Suppressor macrophage treated with lipopolysaccharide for 4 hours (primary cell): Measurements from ENCODE around the gene PIBF1.
"Not testable (repeated sequence)": the region's sequence is repeated elsewhere in the genome, so short reads cannot be mapped to it uniquely, and the experiment has no call there.

Experiments
- DNase-seq: peaks from one replicate; pipeline ENCODE4 v3.0.0-alpha.2; 2020

PIBF1 gene

GRCh38 chr13:73034901-73035300, 253.0 kb downstream of the PIBF1 start:
- no peak for DNase-seq

GRCh38 chr13:73035660-73036059, 253.7 kb downstream of the PIBF1 start:
- DNase-seq: no peak

GRCh38 chr13:73036566-73036965, 254.6 kb downstream of the PIBF1 start:
- DNase-seq: no peak

GRCh38 chr13:73038064-73038463, 256.1 kb downstream of the PIBF1 start:
- DNase-seq: no peak

- DNase-seq: no peak
Measured at GRCh38 chr13:73039201-73040108, 257.5 kb downstream of the PIBF1 start.

- DNase-seq: no peak
Measured at GRCh38 chr13:73040484-73040883, 258.6 kb downstream of the PIBF1 start.

- no peak for DNase-seq
Measured at GRCh38 chr13:73040968-73041596, 259.1 kb downstream of the PIBF1 start.

GRCh38 chr13:73045031-73045430, 263.1 kb downstream of the PIBF1 start:
- no peak for DNase-seq

- not testable (repeated sequence) for DNase-seq
Measured at GRCh38 chr13:73048615-73049014, 266.7 kb downstream of the PIBF1 start.

- DNase-seq: no peak
Measured at GRCh38 chr13:73054712-73055111, 272.8 kb downstream of the PIBF1 start.

GRCh38 chr13:73055813-73056564, 274.1 kb downstream of the PIBF1 start:
- no peak for DNase-seq

GRCh38 chr13:73056565-73056962, 274.6 kb downstream of the PIBF1 start:
- DNase-seq: no peak

GRCh38 chr13:73057284-73058063, 275.5 kb downstream of the PIBF1 start:
- DNase-seq: no peak

- no peak for DNase-seq
Measured at GRCh38 chr13:73058064-73058313, 276.1 kb downstream of the PIBF1 start.

- DNase-seq: no peak
Measured at GRCh38 chr13:73058432-73058735, 276.5 kb downstream of the PIBF1 start.

GRCh38 chr13:73058736-73059459, 277.0 kb downstream of the PIBF1 start, which contains the start of gene KLF5:
Gene KLF5, plus strand, starts transcription at chr13:73059005. Its CDS starts 323 bp downstream, at chr13:73059328.
- DNase-seq: peak; percentile 95

GRCh38 chr13:73059460-73060250, 277.7 kb downstream of the PIBF1 start:
- peak; percentile 30 for DNase-seq

GRCh38 chr13:73060251-73061160, 278.6 kb downstream of the PIBF1 start:
- DNase-seq: peak; percentile 32

GRCh38 chr13:73061473-73061872, 279.5 kb downstream of the PIBF1 start:
- peak; percentile 10 for DNase-seq

- DNase-seq: no peak
Measured at GRCh38 chr13:73061876-73062275, 279.9 kb downstream of the PIBF1 start.
